KMS-11 (cell line): ENCODE results near the gene DHX57.

ENCODE experiments used
- H2AFZ ChIP-seq: fragments of 200-600 bp; sonication (generic); 2 replicates; pipeline ENCODE4 v1.6.1; 2016; ENCODE audit warnings: antibody characterized with exemption, mixed run types, low read depth
- H3K27ac ChIP-seq: fragments of 200-600 bp; sonication (generic); 2 replicates; pipeline ENCODE4 v1.6.1; 2016; ENCODE audit warnings: mild to moderate bottlenecking, mixed run types
- H3K27me3 ChIP-seq: fragments of 200-600 bp; sonication (generic); 2 replicates; pipeline ENCODE4 v1.6.1; 2017; ENCODE audit warnings: mild to moderate bottlenecking, low read depth, mixed run types, moderate library complexity; ENCODE audit not compliant: insufficient read depth
- H3K36me3 ChIP-seq: fragments of 200-600 bp; sonication (generic); 2 replicates; pipeline ENCODE4 v1.6.1; 2017; ENCODE audit warnings: mild to moderate bottlenecking, mixed run types; ENCODE audit not compliant: insufficient read depth
- H3K4me1 ChIP-seq: fragments of 200-600 bp; sonication (generic); 2 replicates; pipeline ENCODE4 v1.6.1; 2016; ENCODE audit warnings: mild to moderate bottlenecking, low read depth, mixed run types; ENCODE audit not compliant: poor library complexity, severe bottlenecking
- H3K4me2 ChIP-seq: fragments of 200-600 bp; sonication (generic); 2 replicates; pipeline ENCODE4 v1.7.0; 2016; ENCODE audit warnings: mild to moderate bottlenecking, mixed run types
- H3K4me3 ChIP-seq: fragments of 200-600 bp; sonication (generic); IDR thresholded peaks from 2 replicates; pipeline ENCODE4 v1.6.1; 2017; ENCODE audit warnings: low read depth, low read length, mixed read lengths; ENCODE audit not compliant: insufficient read depth
- H3K79me2 ChIP-seq: fragments of 200-600 bp; sonication (generic); 2 replicates; pipeline ENCODE4 v1.6.1; 2016; ENCODE audit warnings: low read depth, mixed run types; ENCODE audit not compliant: insufficient read depth
- H3K9ac ChIP-seq: fragments of 200-600 bp; sonication (generic); 2 replicates; pipeline ENCODE4 v1.6.1; 2016; ENCODE audit warnings: mild to moderate bottlenecking, mixed run types
- H4K20me1 ChIP-seq: fragments of 200-600 bp; sonication (generic); 2 replicates; pipeline ENCODE4 v1.6.1; 2016; ENCODE audit warnings: mild to moderate bottlenecking, mixed run types; ENCODE audit not compliant: insufficient read depth
- CTCF ChIP-seq: fragments of 200-600 bp; sonication (generic); conservative IDR thresholded peaks from 2 replicates; pipeline ENCODE4 v1.6.1; 2017; ENCODE audit warnings: low read depth, mild to moderate bottlenecking, antibody characterized with exemption, low read length, moderate library complexity, mixed read lengths

DHX57 gene

DNA sequence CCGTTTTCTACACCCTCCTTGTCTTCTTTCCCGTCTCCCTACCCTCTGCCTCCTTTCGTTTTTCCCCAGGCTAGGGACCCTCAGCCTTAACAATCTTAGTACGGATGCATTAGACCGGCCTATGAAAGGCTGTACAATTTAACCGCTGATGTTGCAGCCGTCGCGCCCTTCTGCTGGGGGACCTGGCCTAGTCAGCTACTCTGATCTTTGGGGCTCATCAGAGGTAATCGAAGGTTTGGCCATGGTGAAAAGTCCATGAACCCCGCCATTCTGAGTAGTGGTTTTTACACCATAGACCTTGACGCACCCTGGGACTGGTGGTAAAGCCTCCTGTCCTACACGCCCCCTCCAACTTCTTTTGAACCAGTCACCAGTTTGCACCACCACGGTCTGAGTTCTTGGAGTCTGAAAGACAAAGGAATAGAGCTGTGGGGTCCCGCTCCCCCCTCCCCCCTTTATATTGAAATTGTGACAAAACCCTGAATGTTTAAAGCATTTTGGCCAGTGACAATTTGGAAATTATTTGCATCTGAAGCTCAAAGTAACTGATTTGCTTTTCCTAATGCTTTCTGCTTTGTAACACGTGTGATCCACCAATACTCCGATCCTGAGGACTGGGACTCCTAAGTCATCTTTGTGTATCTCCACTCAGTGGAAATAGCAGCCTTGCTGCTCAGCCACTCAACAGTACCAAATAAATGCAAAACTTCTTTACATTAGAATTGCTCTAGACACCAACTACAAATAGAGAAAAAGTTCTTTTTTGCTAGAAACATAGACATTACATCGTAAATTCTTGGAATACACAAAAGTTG is 123.9 kb downstream of the DHX57 start:
- H3K4me2 ChIP-seq: peak overlapping the region; percentile 21
- H3K79me2 ChIP-seq: peaks cover 44% of the 10 kb centered on the region
- no peak overlapping the region for H3K4me3 ChIP-seq
- peaks cover 32% of the 10 kb centered on the region for H4K20me1 ChIP-seq
- H3K9ac ChIP-seq: peak overlapping the region; percentile 100
- TF ChIP-seq CTCF: no peak
- H3K27me3 ChIP-seq: no peaks in the 10 kb centered on the region
- H3K36me3 ChIP-seq: peaks cover 34% of the 10 kb centered on the region; the same call in 1 of the 2 replicates
- H2AFZ ChIP-seq: peak overlapping the region; percentile 77
- H3K27ac ChIP-seq: peak overlapping the region; percentile 97
- peaks cover 51% of the 10 kb centered on the region for H3K4me1 ChIP-seq

GRCh38 chr2:38750891-38751595 is 124.7 kb downstream of the DHX57 start, which contains the start of gene SRSF7:
TSS of gene SRSF7 (minus strand) at chr2:38751361. CDS start at chr2:38751256, 105 bp downstream.
- Histone ChIP-seq H2AFZ (peak within 1 kb of the TSS; percentile 77), H3K36me3 (peaks cover 41% of the 10 kb centered on the region; the same call in 1 of the 2 replicates), H3K4me1 (peaks cover 58% of the 10 kb centered on the region), H3K79me2 (peaks cover 52% of the 10 kb centered on the region), H3K9ac (peak within 1 kb of the TSS; percentile 100), H3K4me3 (peak within 1 kb of the TSS; percentile 91), H3K27me3 (no peaks in the 10 kb centered on the region), H3K4me2 (peak within 1 kb of the TSS; percentile 87), H3K27ac (peak within 1 kb of the TSS; percentile 97), H4K20me1 (peaks cover 40% of the 10 kb centered on the region)
- TF ChIP-seq CTCF: no peak

DNA sequence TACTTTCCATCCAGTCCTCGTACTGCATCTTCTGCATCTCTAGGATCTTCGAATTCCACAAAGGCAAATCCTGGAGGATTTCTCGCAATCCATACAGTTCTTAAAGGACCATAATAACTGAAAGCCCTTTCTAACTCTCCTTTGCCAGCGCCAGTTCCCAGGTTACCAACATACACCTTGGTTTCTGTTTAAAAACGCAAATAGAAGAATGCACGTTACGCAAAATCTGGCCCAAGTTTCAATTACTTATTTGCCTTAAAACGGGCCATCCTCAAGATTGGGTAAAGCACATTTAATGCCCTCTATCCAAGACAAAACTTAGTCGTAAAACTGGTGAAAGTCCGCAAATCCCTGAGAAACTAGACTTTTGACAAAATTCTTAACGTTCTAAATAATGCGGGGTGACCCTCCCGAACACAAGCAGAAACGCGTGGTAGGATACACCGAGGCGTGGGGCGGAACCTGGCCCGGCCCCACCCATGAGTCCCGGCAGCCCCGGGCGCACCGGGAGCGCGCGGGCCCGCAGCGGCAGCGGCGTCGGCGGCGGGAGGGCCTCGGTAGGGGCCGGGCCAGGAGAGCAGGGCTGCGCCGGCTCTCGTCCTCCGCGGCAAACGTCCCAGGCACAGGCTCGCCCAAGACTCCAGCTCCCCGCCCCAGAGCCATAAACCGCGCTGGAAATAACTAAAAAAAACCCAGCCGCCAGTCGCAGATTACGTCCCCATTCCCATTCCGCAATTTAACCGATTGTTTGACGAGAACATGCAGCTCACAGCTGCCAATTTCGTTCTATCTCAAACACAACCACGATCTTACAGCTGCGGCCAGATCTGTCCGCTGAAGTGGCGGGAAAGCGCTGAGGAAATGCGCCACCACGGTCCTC is 125.5 kb downstream of the DHX57 start:
- Histone ChIP-seq H3K9ac (peak overlapping the region; percentile 100), H4K20me1 (peaks cover 47% of the 10 kb centered on the region), H2AFZ (no peak overlapping the region), H3K27me3 (no peaks in the 10 kb centered on the region; the same call in 1 of the 2 replicates), H3K36me3 (peaks cover 48% of the 10 kb centered on the region; the same call in 1 of the 2 replicates), H3K79me2 (peaks cover 60% of the 10 kb centered on the region), H3K4me2 (peak overlapping the region; percentile 87), H3K4me3 (peak overlapping the region; percentile 91), H3K27ac (peak overlapping the region; percentile 97), H3K4me1 (peaks cover 66% of the 10 kb centered on the region)
- no peak for TF ChIP-seq CTCF
